IMR-90 (cell line): ENCODE measurements around the gene DPAGT1. TPM values are rescaled to one million over a fixed set of nuclear protein-coding genes. Genes with fewer than 3 reads are reported as not detected.

ENCODE experiments used
- CHD1 ChIP-seq: IDR thresholded peaks from 2 replicates; pipeline ENCODE4 v1.6.1; 2012; ENCODE audit warnings: low read depth, low read length, improper control_type of control experiment
- FOS ChIP-seq: fragments of 150-350 bp; IDR thresholded peaks from 2 replicates; pipeline ENCODE4 v1.6.1; 2016; ENCODE audit warnings: low read depth, low read length
- RAD21 ChIP-seq: IDR thresholded peaks from 2 replicates; pipeline ENCODE4 v1.6.1; 2012; ENCODE audit warnings: low read length, improper control_type of control experiment
- RCOR1 ChIP-seq: IDR thresholded peaks from 2 replicates; pipeline ENCODE4 v1.6.1; 2012; ENCODE audit warnings: mild to moderate bottlenecking, low read length, improper control_type of control experiment; ENCODE audit not compliant: insufficient replicate concordance
- RFX5 ChIP-seq: IDR thresholded peaks from 2 replicates; pipeline ENCODE4 v1.8.0; 2012; ENCODE audit warnings: low read depth, mild to moderate bottlenecking, low read length, moderate library complexity
- USF2 ChIP-seq: fragments of 150-350 bp; IDR thresholded peaks from 2 replicates; pipeline ENCODE4 v1.6.1; 2017; ENCODE audit warnings: mild to moderate bottlenecking, antibody characterized with exemption, low read length, low read depth
- polyA plus RNA-seq, 3 experiments: library from polyadenylated mRNA; depleted of rRNA; stranded (reverse); fragments of >200 nt; gene quantifications; 2 replicates each; pipeline ENCODE4 v1.2.3, GENCODE V29; 2012; ENCODE audit warnings: low replicate concordance in 1 of 3
- total RNA-seq: library from RNA; depleted of rRNA; stranded (reverse); fragments of >200 nt; gene quantifications from 2 replicates; pipeline ENCODE4 v1.2.3, GENCODE V29; 2012

The DPAGT1 gene
- total and polyA plus RNA-seq, 2 of the 4 experiments (the other 2 are of a cell fraction): 15.2 to 53.4 TPM

- no peak for TF ChIP-seq USF2
- TF ChIP-seq CHD1: no peak
- no peak for TF ChIP-seq RCOR1
- no peak for TF ChIP-seq RFX5
- TF ChIP-seq FOS: no peak
- no peak for TF ChIP-seq RAD21
Observed at GRCh38 chr11:119081682-119082260, 19.9 kb downstream of the DPAGT1 start (continued).
